K562 (cell line): ENCODE measurements around the gene SND1. TPM values are rescaled to one million over a fixed set of nuclear protein-coding genes. Genes with fewer than 3 reads are reported as not detected.

Experiments used
- ATAC-seq: fragments of 200-7000 bp; cut with Tn5 transposase; 3 replicates; pipeline ENCODE4 v1.9.1; 2020; ENCODE audit warnings: moderate library complexity
- BruUV-seq: library from RNA; stranded (reverse); fragments of 400-500 nt; replicated peaks from 2 replicates; lab custom pipeline; 2021; lab: Mats Ljungman, UMichigan
- CTCF ChIA-PET: fragments of 300-600 bp; formaldehyde crosslinking; extraction: SDS; loops from one replicate; lab custom pipeline; 2021; ENCODE audit warnings: low intra/inter-chr PET ratio; lab: Yijun Ruan, JAX
- POLR2A ChIA-PET: fragments of 300-600, 350-650 bp; sonication (Branson Sonifier 250); formaldehyde crosslinking; extraction: SDS; loops from one replicate; lab custom pipeline; 2021; ENCODE audit warnings: antibody characterized with exemption, inconsistent platforms; lab: Yijun Ruan, JAX
- DNase-seq, 4 experiments: peaks; one replicate each; pipeline versions ENCODE4 v3.0.0 to v3.0.0-alpha.2; 2011 to 2018; ENCODE audit warnings: low spot score in 3 of 4, mixed read lengths in 3 of 4; ENCODE audit errors: extremely low read depth in 1 of 4
- FAIRE-seq: peaks from 2 replicates; lab custom pipeline; 2011; peaks lifted over from hg19 to GRCh38; lab: Jason Lieb, UNC
- H2AFZ ChIP-seq: 2 replicates; pipeline ENCODE4 v1.6.0; 2011; ENCODE audit warnings: low read depth, low read length, control low read depth, inconsistent platforms
- H3K27ac ChIP-seq: fragments of 200-600 bp; 3 replicates; pipeline ENCODE4 v1.8.0; 2011; ENCODE audit warnings: low read depth, mild to moderate bottlenecking, control low read depth, inconsistent platforms, low read length, moderate library complexity, mixed read lengths; ENCODE audit errors: extremely low read depth
- H3K27me3 ChIP-seq, 2 experiments: fragments of 300-600 bp in 1 of 2; 2 replicates in 1 of 2; 3 replicates in 1 of 2; pipeline versions ENCODE4 v1.6.0 to v1.8.0; 2011; ENCODE audit warnings: inconsistent platforms in 2 of 2, low read length in 2 of 2, mild to moderate bottlenecking in 1 of 2, mixed read lengths in 1 of 2, moderate library complexity in 1 of 2; ENCODE audit not compliant: control insufficient read depth in 2 of 2, insufficient read depth in 2 of 2
- H3K36me3 ChIP-seq: fragments of 300-600 bp; 3 replicates; pipeline ENCODE4 v1.8.0; 2011; ENCODE audit warnings: mild to moderate bottlenecking, low read length, inconsistent platforms; ENCODE audit not compliant: control insufficient read depth, insufficient read depth
- H3K4me1 ChIP-seq, 2 experiments: fragments of 200-600 bp in 1 of 2; replicated peaks in 1 of 2; 2 replicates in 1 of 2; 3 replicates in 1 of 2; pipeline versions ENCODE4 v1.5.1 to v1.8.0; 2011; ENCODE audit warnings: inconsistent platforms in 2 of 2, low read length in 2 of 2, mild to moderate bottlenecking in 1 of 2, mixed read lengths in 1 of 2, moderate library complexity in 1 of 2; ENCODE audit not compliant: control insufficient read depth in 2 of 2, insufficient read depth in 2 of 2
- H3K4me2 ChIP-seq: 2 replicates; pipeline ENCODE4 v1.6.1; 2011; ENCODE audit warnings: low read length, control low read depth, inconsistent platforms, mixed read lengths; ENCODE audit not compliant: insufficient read depth
- H3K4me3 ChIP-seq: fragments of 200-600 bp; sonication (generic), shearing (Covaris generic); 2 replicates; pipeline ENCODE4 v1.5.1; 2016; ENCODE audit warnings: control low read depth, inconsistent platforms
- H3K79me2 ChIP-seq: fragments of 200-600 bp; 3 replicates; pipeline ENCODE4 v1.8.0; 2011; ENCODE audit warnings: low read length, inconsistent platforms; ENCODE audit not compliant: control insufficient read depth, insufficient read depth
- H3K9ac ChIP-seq, 2 experiments: 2 replicates each; pipeline versions ENCODE4 v1.6.0 to v1.6.1; 2011; ENCODE audit warnings: low read depth in 2 of 2, low read length in 2 of 2, control low read depth in 1 of 2, inconsistent platforms in 1 of 2, mild to moderate bottlenecking in 1 of 2, mixed read lengths in 1 of 2; ENCODE audit not compliant: insufficient read depth in 1 of 2
- H3K9me1 ChIP-seq: one replicate; pipeline ENCODE4 v1.6.0; 2011; ENCODE audit warnings: inconsistent platforms, mild to moderate bottlenecking, low read length, moderate library complexity; ENCODE audit not compliant: control insufficient read depth, insufficient read depth
- H3K9me3 ChIP-seq: replicated peaks from 2 replicates; pipeline ENCODE4 v1.5.1; 2011; ENCODE audit warnings: low read depth, low read length, inconsistent platforms; ENCODE audit not compliant: control insufficient read depth, insufficient read depth
- H4K20me1 ChIP-seq: replicated peaks from 2 replicates; pipeline ENCODE4 v1.6.1; 2011; ENCODE audit warnings: low read length, inconsistent platforms, mixed read lengths; ENCODE audit not compliant: control insufficient read depth, insufficient read depth
- ARNT ChIP-seq, 2 experiments: fragments of 450-650 bp; IDR thresholded peaks; 2 replicates each; pipeline ENCODE4 v1.6.1; 2016; ENCODE audit warnings: mild to moderate bottlenecking in 1 of 2
- NFXL1 ChIP-seq: fragments of 450-650 bp; formaldehyde crosslinking; IDR thresholded peaks from 2 replicates; pipeline ENCODE4 v1.4.0; 2021; ENCODE audit warnings: mild to moderate bottlenecking
- NR2C2 ChIP-seq, 2 experiments: fragments of 200-800 bp in 1 of 2; sonication (Bioruptor generic) in 1 of 2; sonication (generic) in 1 of 2; formaldehyde crosslinking in 1 of 2; IDR thresholded peaks; 2 replicates each; pipeline versions ENCODE4 v1.6.1 to v1.8.0; 2016 to 2022; ENCODE audit warnings: mild to moderate bottlenecking in 1 of 2, missing compliant biosample characterization in 1 of 2, missing genetic modification characterization in 1 of 2, missing genetic modification reagents in 1 of 2
- RBM14 ChIP-seq: fragments of 200-400 bp; formaldehyde crosslinking; IDR thresholded peaks from 2 replicates; pipeline ENCODE4 v1.6.1; 2018; ENCODE audit warnings: low read depth, mild to moderate bottlenecking, low read length, moderate library complexity, borderline replicate concordance; ENCODE audit not compliant: insufficient read depth
- SPI1 ChIP-seq: IDR thresholded peaks from 2 replicates; pipeline ENCODE4 v1.6.1; 2011; ENCODE audit warnings: low read depth, low read length, control low read depth, borderline replicate concordance
- WGBS: fragments of 100-300 bp; shearing (Covaris generic); methylation state at CpG from one replicate; pipeline ENCODE4 v1.1.6; 2016; ENCODE audit warnings: low coverage, mixed read lengths; ENCODE audit not compliant: insufficient coverage; ENCODE audit errors: missing lambda C conversion rate; 5-methylcytosine and 5-hydroxymethylcytosine counted together
- in situ Hi-C: fragments of 300-500 bp; cut with MboI; formaldehyde crosslinking; loops from 4 replicates; pipeline ENCODE4 v1.15.0; 2018; ENCODE audit warnings: inconsistent platforms, mixed read lengths
- intact Hi-C: fragments of 100-400 bp; cut with micrococcal nuclease; formaldehyde crosslinking; loops from 2 replicates; pipeline ENCODE4 v1.14.2; 2022
- polyA plus RNA-seq, 8 experiments: library from polyadenylated mRNA; depleted of rRNA in 4 of 8; stranded (reverse) in 5 of 8; unstranded in 3 of 8; fragments of >200 nt; fragmentation: Nextera tagmentation in 2 of 8; fragmentation: Illumina TruSeq in 1 of 8; extraction: Ambion mirVana in 2 of 8; extraction: Trizol in 1 of 8; gene quantifications; 2 replicates each; pipeline versions ENCODE4 v1.2.1 to v1.2.3, GENCODE V29; 2011 to 2014; ENCODE audit warnings: inconsistent platforms in 1 of 8, missing spikeins in 1 of 8
- total RNA-seq, 7 experiments: library from RNA; depleted of rRNA in 6 of 7; stranded (reverse); fragments of >200 nt in 6 of 7; fragmentation: Illumina TruSeq in 2 of 7; extraction: Trizol in 2 of 7; gene quantifications; 2 replicates each; pipeline versions ENCODE4 v1.2.1 to v1.2.3, GENCODE V29; 2011 to 2021; ENCODE audit warnings: low replicate concordance in 1 of 7
- TF ChIP-seq, protein P1 (sequence below), 3 experiments: IDR thresholded peaks in 2 of 3; conservative IDR thresholded peaks in 1 of 3; 2 replicates each; pipeline ENCODE4 v1.5.1; 2011 to 2012; ENCODE audit warnings: low read length in 3 of 3, mild to moderate bottlenecking in 3 of 3, control low read depth in 2 of 3, improper control_type of control experiment in 1 of 3, inconsistent platforms in 1 of 3, low read depth in 1 of 3, mixed read lengths in 1 of 3, moderate library complexity in 1 of 3; ENCODE audit not compliant: insufficient read depth in 2 of 3

SND1 gene
- total and polyA plus RNA-seq, 9 of the 15 experiments (the other 6 are each of a cell fraction or from before 2014, with no cell fraction given): 46.5 to 307 (median 191) TPM

DNA sequence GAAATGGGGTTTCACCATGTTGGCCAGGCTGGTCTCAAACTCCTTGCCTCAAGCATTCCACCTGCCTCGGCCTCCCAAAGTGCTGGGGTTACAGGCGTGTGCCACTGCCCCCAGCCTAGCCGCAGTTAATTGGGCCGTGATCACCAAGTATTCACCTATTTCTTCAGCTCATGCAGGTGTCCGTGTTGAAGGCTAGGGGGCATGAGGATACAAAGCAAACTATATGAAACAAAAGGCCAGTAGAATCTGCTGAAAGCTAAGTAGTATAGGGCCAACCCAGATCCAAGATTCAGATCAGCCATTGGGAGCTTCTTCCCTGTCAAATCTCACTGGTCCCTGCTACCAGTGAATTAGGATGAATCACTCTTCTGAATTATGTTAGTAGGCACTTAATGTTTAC is 305.9 kb downstream of the SND1 start:
- FAIRE-seq: no peak
- no TSS peak for BruUV-seq
- Histone ChIP-seq H3K27ac (no peak overlapping the region), H3K9me3 (no peaks in the 10 kb centered on the region), H3K4me2 (no peak overlapping the region), H4K20me1 (no peaks in the 10 kb centered on the region), H2AFZ (no peak overlapping the region), H3K27me3 (no peaks in the 10 kb centered on the region), H3K9me1 (no peaks in the 10 kb centered on the region), H3K9ac (no peak overlapping the region), H3K79me2 (no peaks in the 10 kb centered on the region)
- peak; percentile 45; the same call in 2 of the 3 replicates for ATAC-seq
- ChIA-PET CTCF (interaction anchor here (1.3 kb wide), 1 partner anchor 251 kb away, joined by 4 read pairs; no protein-coding TSS in a partner anchor), POLR2A (interaction anchor here (0.6 to 3.4 kb wide), 3 partner anchors 9 to 266 kb away, joined by 3 to 14 read pairs (median 3); no protein-coding TSS in a partner anchor)
- in situ Hi-C loops: no loop called here
- WGBS: 83% methylated on average over 5 of the region's 5 CpGs
- no peak for DNase-seq
- intact Hi-C loops: loop anchor here (10.0 kb wide), 1 partner anchor 247 kb away; no protein-coding TSS in a partner anchor
- TF ChIP-seq, protein P1, sequence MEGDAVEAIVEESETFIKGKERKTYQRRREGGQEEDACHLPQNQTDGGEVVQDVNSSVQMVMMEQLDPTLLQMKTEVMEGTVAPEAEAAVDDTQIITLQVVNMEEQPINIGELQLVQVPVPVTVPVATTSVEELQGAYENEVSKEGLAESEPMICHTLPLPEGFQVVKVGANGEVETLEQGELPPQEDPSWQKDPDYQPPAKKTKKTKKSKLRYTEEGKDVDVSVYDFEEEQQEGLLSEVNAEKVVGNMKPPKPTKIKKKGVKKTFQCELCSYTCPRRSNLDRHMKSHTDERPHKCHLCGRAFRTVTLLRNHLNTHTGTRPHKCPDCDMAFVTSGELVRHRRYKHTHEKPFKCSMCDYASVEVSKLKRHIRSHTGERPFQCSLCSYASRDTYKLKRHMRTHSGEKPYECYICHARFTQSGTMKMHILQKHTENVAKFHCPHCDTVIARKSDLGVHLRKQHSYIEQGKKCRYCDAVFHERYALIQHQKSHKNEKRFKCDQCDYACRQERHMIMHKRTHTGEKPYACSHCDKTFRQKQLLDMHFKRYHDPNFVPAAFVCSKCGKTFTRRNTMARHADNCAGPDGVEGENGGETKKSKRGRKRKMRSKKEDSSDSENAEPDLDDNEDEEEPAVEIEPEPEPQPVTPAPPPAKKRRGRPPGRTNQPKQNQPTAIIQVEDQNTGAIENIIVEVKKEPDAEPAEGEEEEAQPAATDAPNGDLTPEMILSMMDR (IDR thresholded peaks at IDR 0.05 in 2 of 3, conservative IDR thresholded peaks at IDR 0.05 in 1 of 3; ENCODE audit: insufficient read depth in 2 of 3, low read depth in 1 of 3, low read length in 3 of 3): peak in 1 of 3 experiments; percentile 23; a peak in 1 of 6 replicates
- no peak for TF ChIP-seq ARNT (IDR thresholded peaks at IDR 0.05)
- TF ChIP-seq, all 486 proteins: peak for 1
- Histone ChIP-seq H3K4me1 (no peaks in the 10 kb centered on the region), H3K4me3 (no peak overlapping the region), H3K36me3 (peaks cover 78% of the 10 kb centered on the region)

DNA sequence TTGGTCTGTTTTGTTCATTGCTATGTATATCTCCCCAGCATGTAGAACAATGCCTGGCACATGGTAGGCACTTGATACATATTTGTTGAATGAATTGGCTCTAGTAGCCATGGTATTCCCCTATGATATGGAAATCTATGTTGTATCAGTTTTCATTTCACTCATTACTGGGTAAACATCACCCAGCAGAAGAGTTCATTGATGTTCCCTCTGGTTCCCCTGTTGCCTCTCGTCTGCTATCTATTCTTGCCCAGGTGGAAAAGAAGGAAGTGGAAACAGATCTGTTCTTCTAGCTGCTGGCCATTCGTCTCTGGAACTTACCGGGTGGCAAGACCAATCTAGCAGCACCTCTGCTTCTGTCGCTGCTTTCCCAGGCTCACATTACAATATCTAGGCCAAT is 307.8 kb downstream of the SND1 start:
- FAIRE-seq (no peak), ATAC-seq (no peak), DNase-seq (no peak)
- TF ChIP-seq RBM14: no peak
- TF ChIP-seq NR2C2 (CRISPR knock-in tag; IDR thresholded peaks at IDR 0.05): no peak
- no peak for TF ChIP-seq NR2C2 (tag; IDR thresholded peaks at IDR 0.05)
- no peak for TF ChIP-seq NFXL1 (CRISPR knock-in tag)
- peak; percentile 68; the same call in 1 of the 2 replicates for TF ChIP-seq SPI1
- no peaks in the 10 kb centered on the region for H3K4me1 ChIP-seq
- H4K20me1 ChIP-seq: no peaks in the 10 kb centered on the region
- H3K4me2 ChIP-seq: no peak overlapping the region
- no peaks in the 10 kb centered on the region for H3K9me3 ChIP-seq
- ChIA-PET POLR2A (interaction anchor here (1.0 to 3.4 kb wide), 3 partner anchors 11 to 40 kb away, joined by 3 to 14 read pairs (median 3); no protein-coding TSS in a partner anchor), CTCF (no interaction called here)
- WGBS: 77% methylated on average over 4 of the region's 4 CpGs
- peaks cover 65% of the 10 kb centered on the region for H3K36me3 ChIP-seq
- H3K79me2 ChIP-seq: no peaks in the 10 kb centered on the region
- H3K27ac ChIP-seq: no peak overlapping the region
- BruUV-seq: no TSS peak
- H3K9me1 ChIP-seq: no peaks in the 10 kb centered on the region
- H2AFZ ChIP-seq: no peak overlapping the region
- no peaks in the 10 kb centered on the region for H3K27me3 ChIP-seq
- intact Hi-C loops (loop anchor here (10.0 kb wide), 1 partner anchor 245 kb away; no protein-coding TSS in a partner anchor), in situ Hi-C loops (no loop called here)
- H3K4me3 ChIP-seq: no peak overlapping the region
- H3K9ac ChIP-seq: no peak overlapping the region
